Measurements from ENCODE around the gene PDCD1. TPM values are rescaled to one million over a fixed set of nuclear protein-coding genes. Genes with fewer than 3 reads are reported as not detected.
"Not testable (repeated sequence)": the region's sequence is repeated elsewhere in the genome, so short reads cannot be mapped to it uniquely, and the experiment has no call there.

PDCD1 gene
- polyA plus RNA-seq, 1 donor, result 0.31 TPM

DNA sequence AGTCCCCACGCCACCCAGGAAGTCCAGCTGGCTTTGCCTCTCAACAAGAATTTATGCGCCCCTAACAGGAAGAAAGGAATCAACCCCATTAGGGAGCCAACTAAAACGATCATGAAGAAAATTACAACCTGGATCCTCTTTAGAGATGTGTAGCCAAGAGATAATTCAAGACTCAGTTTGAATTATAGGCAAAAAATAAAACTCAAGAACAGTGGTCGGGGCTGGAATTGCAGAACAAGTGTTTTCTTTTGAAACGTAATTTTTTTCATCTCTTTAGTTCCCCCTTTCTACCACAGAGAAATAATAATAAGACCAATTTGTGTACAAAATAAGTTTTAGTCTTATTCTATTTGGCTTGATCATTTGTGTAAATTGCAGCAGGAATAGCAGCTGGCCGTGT, 22.4 kb downstream of the PDCD1 start:
- Histone ChIP-seq H3K4me1 (ENCODE audit: control insufficient read depth, insufficient read depth, low read length) (no peaks in the 10 kb centered on the region), H3K27me3 (ENCODE audit: control insufficient read depth, insufficient read depth, low read length) (peaks cover 12% of the 10 kb centered on the region), H3K36me3 (ENCODE audit: control insufficient read depth, insufficient read depth, low read length) (no peaks in the 10 kb centered on the region), H3K4me3 (ENCODE audit: low read length) (no peak overlapping the region), H3K27ac (ENCODE audit: low read length) (no peak overlapping the region), H3K9me3 (ENCODE audit: control insufficient read depth, low read depth, low read length) (peaks cover 2% of the 10 kb centered on the region)
- WGBS (ENCODE audit: insufficient coverage, low lambda C conversion rate), result 91% methylated on average over 4 of the region's 6 CpGs
- DNase-seq, result no peak

DNA sequence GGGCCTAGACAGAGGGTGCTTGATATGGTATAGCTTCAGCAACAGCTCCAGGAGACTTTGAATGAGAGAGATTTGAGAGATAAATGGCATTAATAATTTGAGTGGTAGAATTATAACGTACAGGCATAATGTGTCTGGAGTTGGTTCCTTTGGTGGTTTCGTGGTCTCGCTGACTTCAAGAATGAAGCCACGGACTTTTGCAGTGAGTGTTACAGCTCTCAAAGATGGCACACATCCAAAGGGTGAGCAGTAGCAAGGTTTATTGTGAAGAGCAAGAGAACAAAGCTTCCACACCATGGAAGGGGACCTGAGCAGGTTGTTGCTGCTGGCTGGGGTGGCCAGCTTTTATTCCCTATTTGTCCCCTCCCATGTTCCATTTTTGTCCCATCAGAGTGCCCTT, 23.1 kb downstream of the PDCD1 start:
- Histone ChIP-seq H3K27ac (ENCODE audit: low read length) (no peak overlapping the region), H3K4me3 (ENCODE audit: low read length) (no peak overlapping the region), H3K27me3 (ENCODE audit: control insufficient read depth, insufficient read depth, low read length) (peaks cover 12% of the 10 kb centered on the region), H3K4me1 (ENCODE audit: control insufficient read depth, insufficient read depth, low read length) (no peaks in the 10 kb centered on the region), H3K36me3 (ENCODE audit: control insufficient read depth, insufficient read depth, low read length) (no peaks in the 10 kb centered on the region), H3K9me3 (ENCODE audit: control insufficient read depth, low read depth, low read length) (peaks cover 2% of the 10 kb centered on the region)
- WGBS (ENCODE audit: insufficient coverage, low lambda C conversion rate), result no CpG with 5 or more reads among the region's 4 CpGs
- DNase-seq, result no peak

DNA sequence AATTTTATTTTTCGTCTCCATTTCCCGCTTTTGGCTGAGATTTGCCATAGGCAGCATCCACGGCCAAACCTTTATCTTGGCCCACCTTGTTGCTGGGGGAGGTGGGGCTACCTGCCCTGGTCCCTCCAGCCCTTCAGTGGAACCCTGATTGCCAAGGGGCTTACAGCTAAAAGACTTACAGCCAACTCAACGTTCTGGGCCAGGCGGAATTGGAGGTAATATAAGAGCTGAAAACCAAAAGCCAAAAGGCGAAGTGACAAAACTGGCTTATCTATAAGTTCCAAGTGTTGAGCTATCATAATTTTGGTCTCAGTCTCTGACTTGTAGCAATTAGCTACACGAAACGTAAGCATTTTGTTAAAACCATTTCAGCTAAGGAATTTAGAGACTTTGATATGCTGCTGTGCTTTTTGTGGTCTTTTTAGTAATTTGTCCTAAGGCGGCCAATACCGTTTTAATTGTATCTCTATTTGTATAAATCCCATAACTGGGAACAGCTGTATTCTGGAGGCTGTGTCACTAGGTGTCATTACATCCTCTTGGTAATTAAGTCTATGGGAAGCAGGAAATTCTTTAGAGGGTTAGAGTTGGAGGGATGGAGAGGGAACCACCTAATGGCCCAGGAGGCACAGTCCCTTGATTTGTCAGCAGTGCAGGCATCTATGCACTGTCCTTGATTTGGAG, 24.0 kb downstream of the PDCD1 start:
- Histone ChIP-seq H3K9me3 (ENCODE audit: control insufficient read depth, low read depth, low read length) (peaks cover 2% of the 10 kb centered on the region), H3K4me1 (ENCODE audit: control insufficient read depth, insufficient read depth, low read length) (no peaks in the 10 kb centered on the region), H3K36me3 (ENCODE audit: control insufficient read depth, insufficient read depth, low read length) (no peaks in the 10 kb centered on the region), H3K27ac (ENCODE audit: low read length) (no peak overlapping the region), H3K4me3 (ENCODE audit: low read length) (no peak overlapping the region), H3K27me3 (ENCODE audit: control insufficient read depth, insufficient read depth, low read length) (peaks cover 12% of the 10 kb centered on the region)
- 91% methylated on average over 4 of the region's 10 CpGs for WGBS (ENCODE audit: insufficient coverage, low lambda C conversion rate)
- no peak for DNase-seq

DNA sequence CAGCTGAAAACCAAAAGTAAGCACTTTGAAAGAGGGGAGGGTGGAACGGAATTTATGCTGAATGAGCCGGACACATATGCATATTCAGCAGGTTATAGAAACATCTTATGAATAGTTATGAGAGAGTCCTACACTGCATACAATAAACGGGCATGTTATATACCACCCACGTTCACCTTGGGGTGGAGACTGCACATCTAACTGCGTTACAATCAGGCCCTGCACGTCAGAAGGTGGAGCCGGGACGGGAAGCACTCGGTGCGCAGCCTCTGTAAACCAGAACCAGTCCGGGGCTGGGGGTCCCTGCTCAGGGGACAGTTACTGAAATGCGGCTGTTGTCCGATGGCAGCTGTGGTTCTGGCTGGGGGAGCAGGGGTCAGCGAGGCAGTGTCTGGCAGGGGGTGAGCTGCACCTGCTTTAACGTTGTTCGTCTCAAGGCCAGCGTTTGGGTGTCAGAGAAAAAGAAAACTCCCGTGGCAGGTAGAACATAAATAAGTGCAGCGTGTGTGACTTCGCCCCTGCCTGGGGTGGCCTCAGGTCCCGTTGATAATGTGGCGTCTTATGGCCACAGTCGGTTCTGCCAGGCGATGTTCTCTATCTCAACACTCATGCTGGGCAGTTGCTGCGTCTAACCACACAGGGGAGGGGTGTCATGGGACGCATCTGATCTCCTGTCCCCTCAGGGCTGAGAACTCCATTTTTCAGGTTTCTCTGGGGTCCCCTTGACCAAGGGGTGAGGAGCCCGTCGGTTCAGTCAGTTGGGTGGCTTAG, 24.8 kb downstream of the PDCD1 start:
- not testable (repeated sequence) for H3K4me3 ChIP-seq (ENCODE audit: low read length); H3K4me1 ChIP-seq (ENCODE audit: control insufficient read depth, insufficient read depth, low read length); H3K36me3 ChIP-seq (ENCODE audit: control insufficient read depth, insufficient read depth, low read length); H3K27ac ChIP-seq (ENCODE audit: low read length); H3K9me3 ChIP-seq (ENCODE audit: control insufficient read depth, low read depth, low read length); DNase-seq
- peaks cover 12% of the 10 kb centered on the region for H3K27me3 ChIP-seq (ENCODE audit: control insufficient read depth, insufficient read depth, low read length)
- WGBS (ENCODE audit: insufficient coverage, low lambda C conversion rate), result 80% methylated on average over 1 of the region's 28 CpGs

DNA sequence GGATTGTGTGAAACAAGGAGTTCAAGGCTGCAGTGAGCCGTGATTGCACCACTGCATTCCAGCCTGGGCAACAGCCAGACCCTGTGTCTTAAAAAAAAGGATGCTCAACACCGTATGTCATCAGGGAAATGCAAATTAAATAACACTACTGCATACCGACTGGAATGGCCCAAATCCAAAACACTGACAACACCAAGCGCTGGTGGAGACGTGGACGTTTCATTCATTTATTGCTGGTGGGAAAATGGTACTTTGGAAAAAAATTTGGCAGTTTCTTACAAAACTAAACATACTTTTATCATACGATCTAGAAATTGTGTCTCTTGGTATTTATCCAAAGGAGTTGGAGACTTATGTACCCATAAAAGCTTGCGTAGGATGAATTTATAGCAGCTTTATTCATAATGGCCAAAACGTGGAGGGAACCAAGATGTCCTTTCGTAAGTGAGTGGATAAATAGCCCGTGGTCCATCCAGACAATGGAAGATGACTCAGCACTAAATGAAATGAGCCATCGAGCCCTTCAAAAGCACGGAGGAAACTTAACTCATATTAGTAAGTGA, 25.5 kb downstream of the PDCD1 start:
- Histone ChIP-seq H3K27me3 (ENCODE audit: control insufficient read depth, insufficient read depth, low read length) (peaks cover 10% of the 10 kb centered on the region), H3K27ac (ENCODE audit: low read length) (no peak overlapping the region), H3K4me3 (ENCODE audit: low read length) (no peak overlapping the region), H3K9me3 (ENCODE audit: control insufficient read depth, low read depth, low read length) (peaks cover 2% of the 10 kb centered on the region), H3K36me3 (ENCODE audit: control insufficient read depth, insufficient read depth, low read length) (no peaks in the 10 kb centered on the region), H3K4me1 (ENCODE audit: control insufficient read depth, insufficient read depth, low read length) (no peaks in the 10 kb centered on the region)
- WGBS (ENCODE audit: insufficient coverage, low lambda C conversion rate), result 86% methylated on average over 4 of the region's 13 CpGs
- no peak for DNase-seq

DNA sequence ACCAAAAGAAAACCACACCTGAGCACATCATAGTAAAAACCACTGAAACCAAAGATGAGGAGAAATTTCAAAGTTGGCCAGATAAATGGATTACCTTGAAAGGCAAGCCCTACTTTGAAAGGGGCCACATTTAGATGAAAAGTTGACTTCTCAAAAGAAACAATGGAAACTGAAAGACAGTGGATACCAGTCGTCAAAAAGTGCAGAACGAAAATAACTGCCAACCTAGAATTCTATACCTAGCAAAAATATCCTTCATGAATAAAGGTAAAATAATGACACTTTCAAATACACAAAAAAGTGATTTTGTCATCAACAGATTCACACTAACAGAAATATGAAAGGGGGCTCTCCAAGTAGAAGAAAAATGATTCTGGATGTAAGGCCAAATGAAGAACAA, 31.3 kb downstream of the PDCD1 start:
- Histone ChIP-seq H3K4me3 (ENCODE audit: low read length) (no peak overlapping the region), H3K27ac (ENCODE audit: low read length) (no peak overlapping the region), H3K9me3 (ENCODE audit: control insufficient read depth, low read depth, low read length) (peaks cover 6% of the 10 kb centered on the region), H3K27me3 (ENCODE audit: control insufficient read depth, insufficient read depth, low read length) (no peaks in the 10 kb centered on the region), H3K4me1 (ENCODE audit: control insufficient read depth, insufficient read depth, low read length) (no peaks in the 10 kb centered on the region), H3K36me3 (ENCODE audit: control insufficient read depth, insufficient read depth, low read length) (no peaks in the 10 kb centered on the region)
- no peak for DNase-seq
- WGBS (ENCODE audit: insufficient coverage, low lambda C conversion rate), result 86% methylated on average over 2 of the region's 2 CpGs

DNA sequence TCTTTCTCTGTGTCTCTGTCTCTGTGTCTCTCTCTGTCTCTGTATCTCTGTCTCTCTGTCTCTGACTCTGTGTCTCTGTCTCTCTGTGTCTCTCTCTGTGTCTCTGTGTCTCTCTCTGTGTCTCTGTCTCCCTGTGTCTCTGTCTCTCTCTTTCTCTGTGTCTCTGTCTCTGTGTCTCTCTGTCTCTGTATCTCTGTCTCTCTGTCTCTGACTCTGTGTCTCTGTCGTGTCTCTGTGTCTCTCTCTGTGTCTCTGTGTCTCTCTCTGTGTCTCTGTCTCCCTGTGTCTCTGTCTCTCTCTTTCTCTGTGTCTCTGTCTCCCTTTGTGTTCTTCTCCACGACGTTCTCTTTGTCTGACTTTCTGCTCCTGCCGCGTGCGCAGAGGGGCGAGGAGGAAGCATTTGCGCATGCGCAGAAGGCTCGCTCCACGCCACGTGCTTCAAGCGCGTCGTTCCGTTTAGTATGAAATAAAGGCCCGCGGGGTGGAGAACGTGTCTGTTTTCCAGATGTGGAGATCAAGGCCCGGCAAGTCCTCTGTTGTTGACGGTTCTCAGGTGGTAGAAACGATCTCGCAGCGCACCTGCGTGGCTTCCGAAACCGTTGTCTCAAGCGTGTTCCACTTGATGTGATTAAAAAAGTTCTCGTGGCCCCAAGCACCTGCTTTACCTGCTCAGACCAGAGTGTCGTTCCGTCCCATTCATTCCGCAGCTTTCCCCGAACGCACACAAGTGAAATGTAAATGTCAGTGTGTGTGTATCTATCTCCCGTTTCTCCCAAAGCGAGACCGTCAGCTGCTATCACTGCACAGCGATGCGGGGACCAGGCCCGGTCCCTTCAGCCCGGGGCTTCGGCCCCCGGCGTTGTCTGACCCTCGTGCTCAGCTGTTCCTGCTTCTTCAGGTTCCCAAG, 34.9 kb downstream of the PDCD1 start:
- DNase-seq; H3K27me3 ChIP-seq (ENCODE audit: control insufficient read depth, insufficient read depth, low read length); H3K4me1 ChIP-seq (ENCODE audit: control insufficient read depth, insufficient read depth, low read length); H3K9me3 ChIP-seq (ENCODE audit: control insufficient read depth, low read depth, low read length); H3K4me3 ChIP-seq (ENCODE audit: low read length); H3K36me3 ChIP-seq (ENCODE audit: control insufficient read depth, insufficient read depth, low read length); H3K27ac ChIP-seq (ENCODE audit: low read length): not testable (repeated sequence)
- WGBS (ENCODE audit: insufficient coverage, low lambda C conversion rate), result 86% methylated on average over 1 of the region's 45 CpGs

DNA sequence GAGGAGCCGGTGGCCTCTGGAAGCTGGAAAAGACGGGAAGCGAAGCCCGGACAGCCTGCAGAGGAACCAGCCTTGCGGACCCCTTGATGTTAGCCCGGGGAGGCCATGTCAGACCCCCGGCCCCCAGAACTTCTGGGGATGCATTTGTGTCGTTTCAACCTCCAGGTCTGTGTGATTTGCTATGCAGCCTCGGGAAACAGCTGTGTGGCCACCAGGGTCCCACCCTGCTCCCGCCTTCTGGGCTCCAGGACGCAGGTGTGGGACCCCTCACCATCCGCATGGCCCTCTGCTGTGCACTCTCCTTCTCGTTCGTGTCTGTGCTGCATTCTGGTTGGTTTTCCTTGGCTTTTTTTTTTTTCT, 36.5 kb downstream of the PDCD1 start:
- Histone ChIP-seq H3K9me3 (ENCODE audit: control insufficient read depth, low read depth, low read length) (peaks cover 17% of the 10 kb centered on the region), H3K4me1 (ENCODE audit: control insufficient read depth, insufficient read depth, low read length) (peaks cover 4% of the 10 kb centered on the region), H3K4me3 (ENCODE audit: low read length) (no peak overlapping the region), H3K36me3 (ENCODE audit: control insufficient read depth, insufficient read depth, low read length) (no peaks in the 10 kb centered on the region), H3K27ac (ENCODE audit: low read length) (no peak overlapping the region), H3K27me3 (ENCODE audit: control insufficient read depth, insufficient read depth, low read length) (no peaks in the 10 kb centered on the region)
- 60% methylated on average over 1 of the region's 14 CpGs for WGBS (ENCODE audit: insufficient coverage, low lambda C conversion rate)
- no peak for DNase-seq

DNA sequence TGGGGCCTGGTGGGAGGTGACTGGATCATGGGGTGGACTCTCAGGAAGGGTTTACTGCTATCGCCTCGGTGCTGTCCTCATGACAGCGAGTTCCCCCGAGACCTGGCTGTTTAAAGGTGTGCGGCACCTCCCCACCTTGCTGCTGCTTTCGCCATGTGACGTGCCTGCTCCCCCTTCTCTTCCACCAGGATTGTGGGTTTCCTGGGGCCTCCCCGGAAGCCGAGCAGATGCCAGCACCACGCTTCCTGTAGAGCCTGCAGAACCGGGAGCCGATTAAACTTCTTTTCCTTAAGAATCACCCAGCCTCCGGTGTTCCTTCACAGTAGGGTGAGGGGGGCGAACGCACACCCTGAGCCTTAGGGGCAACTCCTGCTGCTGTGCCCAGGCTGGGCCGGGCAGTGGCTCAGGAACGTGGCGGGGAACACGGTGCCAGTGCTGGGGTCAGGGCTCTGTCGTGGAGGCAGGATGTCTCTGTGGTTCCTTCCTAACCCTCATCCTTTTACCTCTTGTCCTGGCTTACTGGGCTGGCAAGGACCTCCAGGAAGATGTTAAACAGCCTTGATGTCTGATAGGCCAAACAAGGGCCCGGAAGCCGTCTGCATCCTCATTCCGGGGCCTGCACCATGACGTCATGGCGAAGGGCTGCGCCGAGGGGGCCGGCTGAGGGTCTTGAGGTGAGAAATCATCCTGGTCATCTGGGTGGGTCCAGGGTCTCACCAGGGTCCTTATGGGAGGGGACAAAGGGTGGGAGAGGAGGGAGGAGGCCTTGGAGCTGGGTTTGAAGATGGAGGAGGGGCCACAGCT, 37.0 kb downstream of the PDCD1 start:
- Histone ChIP-seq H3K4me3 (ENCODE audit: low read length) (no peak overlapping the region), H3K9me3 (ENCODE audit: control insufficient read depth, low read depth, low read length) (peaks cover 17% of the 10 kb centered on the region), H3K27ac (ENCODE audit: low read length) (no peak overlapping the region), H3K36me3 (ENCODE audit: control insufficient read depth, insufficient read depth, low read length) (no peaks in the 10 kb centered on the region), H3K4me1 (ENCODE audit: control insufficient read depth, insufficient read depth, low read length) (peaks cover 4% of the 10 kb centered on the region), H3K27me3 (ENCODE audit: control insufficient read depth, insufficient read depth, low read length) (no peaks in the 10 kb centered on the region)
- no peak for DNase-seq
- WGBS (ENCODE audit: insufficient coverage, low lambda C conversion rate), result no CpG with 5 or more reads among the region's 28 CpGs

Measured in large intestine (tissue), 3 donors.